ENCODE data around the gene NEK5.

The NEK5 gene

DNA sequence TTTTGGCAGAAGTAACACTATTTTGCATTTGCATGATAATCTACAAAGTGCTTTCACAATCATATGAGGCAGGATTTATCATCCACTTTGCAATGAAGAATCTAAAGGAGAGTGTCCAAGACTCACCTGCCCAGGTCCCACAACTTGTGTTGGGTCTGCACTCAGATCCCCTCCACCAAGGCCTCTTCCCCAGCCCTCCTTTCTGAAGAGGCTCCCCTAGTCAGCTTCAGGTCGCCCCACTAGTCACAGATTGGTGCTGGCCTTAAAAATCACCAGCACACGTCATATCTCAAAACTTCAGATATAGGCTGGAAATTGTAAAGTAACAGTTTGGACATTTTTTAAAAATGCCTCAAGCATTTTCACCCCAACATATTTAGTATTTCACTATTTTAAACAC is 135.2 kb downstream of the NEK5 start:
- Mint-ChIP-seq H3K9me3 (no peaks in the 10 kb centered on the region), H3K36me3 (ENCODE audit: low read depth) (no peaks in the 10 kb centered on the region), H3K4me3 (no peak overlapping the region), H3K27me3 (ENCODE audit: low read depth) (peaks cover 21% of the 10 kb centered on the region), H3K4me1 (peaks cover 27% of the 10 kb centered on the region), H3K27ac (no peak overlapping the region)
- TF ChIP-seq, protein P1, sequence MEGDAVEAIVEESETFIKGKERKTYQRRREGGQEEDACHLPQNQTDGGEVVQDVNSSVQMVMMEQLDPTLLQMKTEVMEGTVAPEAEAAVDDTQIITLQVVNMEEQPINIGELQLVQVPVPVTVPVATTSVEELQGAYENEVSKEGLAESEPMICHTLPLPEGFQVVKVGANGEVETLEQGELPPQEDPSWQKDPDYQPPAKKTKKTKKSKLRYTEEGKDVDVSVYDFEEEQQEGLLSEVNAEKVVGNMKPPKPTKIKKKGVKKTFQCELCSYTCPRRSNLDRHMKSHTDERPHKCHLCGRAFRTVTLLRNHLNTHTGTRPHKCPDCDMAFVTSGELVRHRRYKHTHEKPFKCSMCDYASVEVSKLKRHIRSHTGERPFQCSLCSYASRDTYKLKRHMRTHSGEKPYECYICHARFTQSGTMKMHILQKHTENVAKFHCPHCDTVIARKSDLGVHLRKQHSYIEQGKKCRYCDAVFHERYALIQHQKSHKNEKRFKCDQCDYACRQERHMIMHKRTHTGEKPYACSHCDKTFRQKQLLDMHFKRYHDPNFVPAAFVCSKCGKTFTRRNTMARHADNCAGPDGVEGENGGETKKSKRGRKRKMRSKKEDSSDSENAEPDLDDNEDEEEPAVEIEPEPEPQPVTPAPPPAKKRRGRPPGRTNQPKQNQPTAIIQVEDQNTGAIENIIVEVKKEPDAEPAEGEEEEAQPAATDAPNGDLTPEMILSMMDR (IDR thresholded peaks at IDR 0.05; ENCODE audit: unreplicated experiment in 3 of 3) = no peak

DNA sequence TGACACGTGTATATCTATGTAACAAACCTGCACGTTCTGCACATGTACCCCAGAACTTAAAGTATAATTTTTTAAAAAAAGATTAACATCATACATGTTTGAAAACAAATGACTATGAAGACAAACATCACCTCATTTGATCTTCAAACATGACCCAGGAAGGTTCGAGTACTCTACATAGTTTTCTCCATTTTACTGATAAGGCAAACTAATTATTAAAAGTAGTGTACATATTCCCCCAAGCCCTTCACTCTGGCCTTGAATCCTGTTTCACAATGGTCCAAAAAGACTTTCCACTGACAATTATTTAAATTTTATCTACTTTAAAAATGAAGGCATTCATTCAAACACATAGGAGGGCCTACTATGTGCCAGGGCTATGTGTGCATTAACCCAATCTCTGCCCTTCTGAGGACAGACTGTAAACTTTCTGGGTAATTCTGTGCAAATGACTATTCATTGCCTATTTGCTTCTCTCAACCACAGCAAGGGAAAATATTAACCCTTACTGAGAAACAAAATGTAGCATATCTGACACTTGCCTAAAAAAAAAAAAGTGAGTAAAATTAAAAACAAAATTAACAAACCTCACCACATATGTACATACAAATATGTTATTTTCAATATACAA is 139.8 kb downstream of the NEK5 start:
- no peaks in the 10 kb centered on the region for H3K4me1 Mint-ChIP-seq
- TF ChIP-seq, protein P1 (IDR thresholded peaks at IDR 0.05; ENCODE audit: unreplicated experiment in 3 of 3) = no peak
- H3K27ac Mint-ChIP-seq = no peak overlapping the region
- H3K36me3 Mint-ChIP-seq (ENCODE audit: low read depth) = peaks cover 4% of the 10 kb centered on the region
- no peak overlapping the region for H3K4me3 Mint-ChIP-seq
- peaks cover 10% of the 10 kb centered on the region for H3K27me3 Mint-ChIP-seq (ENCODE audit: low read depth)
- H3K9me3 Mint-ChIP-seq = peaks cover 35% of the 10 kb centered on the region

Measured in nephron (organoid).